PC-3 (cell line): Measurements from ENCODE around the gene ACTN1. TPM values are rescaled to one million over a fixed set of nuclear protein-coding genes. Genes with fewer than 3 reads are reported as not detected.
A peak's percentile ranks its signal among the peaks of the same experiment; 100 is the strongest.

ENCODE experiments used
- ATAC-seq: fragments of 200-7000 bp; cut with Tn5 transposase; 2 replicates; pipeline ENCODE4 v1.9.1; 2020; ENCODE audit warnings: mild to moderate bottlenecking, moderate library complexity
- BruUV-seq: library from RNA; stranded (reverse); fragments of 400-500 nt; replicated peaks from 2 replicates; lab custom pipeline; 2021; lab: Mats Ljungman, UMichigan
- CTCF ChIA-PET: fragments of 300-600 bp; sonication (Branson Sonifier 250); formaldehyde crosslinking; loops from one replicate; lab custom pipeline; 2022; ENCODE audit warnings: antibody characterized with exemption; lab: Charles Lee
- POLR2A ChIA-PET: fragments of 300-600 bp; sonication (Branson Sonifier 250); formaldehyde crosslinking; loops from one replicate; lab custom pipeline; 2022; ENCODE audit warnings: antibody characterized with exemption; ENCODE audit not compliant: unreplicated experiment; lab: Charles Lee
- DNase-seq: peaks from one replicate; pipeline ENCODE4 v3.0.0-alpha.2; 2015
- H2AFZ ChIP-seq: fragments of 300-600 bp; sonication (generic); 2 replicates; pipeline ENCODE4 v1.6.0; 2016; ENCODE audit warnings: antibody characterized with exemption, low read length
- H3F3A ChIP-seq: fragments of 300-600 bp; sonication (generic); one replicate; pipeline ENCODE4 v1.6.0; 2017; ENCODE audit warnings: antibody characterized with exemption, low read length, control low read depth, mild to moderate bottlenecking; ENCODE audit not compliant: unreplicated experiment
- H3K27ac ChIP-seq: fragments of 300-600 bp; sonication (generic); 2 replicates; pipeline ENCODE4 v1.5.1; 2016; ENCODE audit warnings: mild to moderate bottlenecking, low read length
- H3K27me3 ChIP-seq: fragments of 300-600 bp; sonication (generic); 2 replicates; pipeline ENCODE4 v1.6.1; 2016; ENCODE audit warnings: low read length, mixed read lengths
- H3K36me3 ChIP-seq: fragments of 300-600 bp; sonication (generic); 2 replicates; pipeline ENCODE4 v1.6.1; 2016; ENCODE audit warnings: low read depth, mixed run types, low read length, mixed read lengths
- H3K4me1 ChIP-seq: fragments of 300-600 bp; sonication (generic); 2 replicates; pipeline ENCODE4 v1.5.1; 2016; ENCODE audit warnings: low read length; ENCODE audit not compliant: insufficient read depth
- H3K4me2 ChIP-seq: fragments of 300-600 bp; sonication (generic); 2 replicates; pipeline ENCODE4 v1.6.0; 2016; ENCODE audit warnings: low read length
- H3K4me3 ChIP-seq: fragments of 300-600 bp; sonication (generic); 2 replicates; pipeline ENCODE4 v1.5.1; 2016; ENCODE audit warnings: mild to moderate bottlenecking, low read length, mixed read lengths
- H3K79me2 ChIP-seq: fragments of 300-600 bp; sonication (generic); 2 replicates; pipeline ENCODE4 v1.6.1; 2017; ENCODE audit warnings: low read length, mixed read lengths
- H3K9ac ChIP-seq: fragments of 300-600 bp; sonication (generic); 2 replicates; pipeline ENCODE4 v1.6.0; 2016; ENCODE audit warnings: mild to moderate bottlenecking, low read length
- H3K9me2 ChIP-seq: fragments of 300-600 bp; sonication (generic); replicated peaks from 2 replicates; pipeline ENCODE4 v1.6.1; 2016; ENCODE audit warnings: mixed run types, low read length, mixed read lengths
- H3K9me3 ChIP-seq: fragments of 300-600 bp; sonication (generic); 2 replicates; pipeline ENCODE4 v1.6.1; 2016; ENCODE audit warnings: low read length, mixed read lengths
- H4K20me1 ChIP-seq: fragments of 300-600 bp; sonication (generic); 2 replicates; pipeline ENCODE4 v1.6.1; 2016; ENCODE audit warnings: low read length, mixed read lengths
- EZH2 ChIP-seq: fragments of 300-600 bp; sonication (generic); IDR thresholded peaks from one replicate; pipeline ENCODE4 v1.6.1; 2017; ENCODE audit warnings: antibody characterized with exemption, mild to moderate bottlenecking, low read length; ENCODE audit not compliant: unreplicated experiment
- EZH2phosphoT487 ChIP-seq: fragments of 300-600 bp; sonication (generic); IDR thresholded peaks from 2 replicates; pipeline ENCODE4 v1.6.1; 2018; ENCODE audit warnings: mild to moderate bottlenecking, antibody characterized with exemption, low read length, borderline replicate concordance
- intact Hi-C: fragments of 100-400 bp; cut with micrococcal nuclease; formaldehyde crosslinking; loops from 2 replicates; pipeline ENCODE4 v1.9.0; 2023
- total RNA-seq: library from RNA; depleted of rRNA; stranded (reverse); fragments of >200 nt; gene quantifications from 2 replicates; pipeline ENCODE4 v1.2.3, GENCODE V29; 2014
- TF ChIP-seq, protein P1 (sequence below): fragments of 300-600 bp; sonication (generic); conservative IDR thresholded peaks from 2 replicates; pipeline ENCODE4 v1.5.1; 2017; ENCODE audit warnings: antibody characterized with exemption, low read depth, mild to moderate bottlenecking, low read length

ACTN1 gene
- total RNA-seq, 1 experiment from 2014 or later, result 303 TPM

DNA sequence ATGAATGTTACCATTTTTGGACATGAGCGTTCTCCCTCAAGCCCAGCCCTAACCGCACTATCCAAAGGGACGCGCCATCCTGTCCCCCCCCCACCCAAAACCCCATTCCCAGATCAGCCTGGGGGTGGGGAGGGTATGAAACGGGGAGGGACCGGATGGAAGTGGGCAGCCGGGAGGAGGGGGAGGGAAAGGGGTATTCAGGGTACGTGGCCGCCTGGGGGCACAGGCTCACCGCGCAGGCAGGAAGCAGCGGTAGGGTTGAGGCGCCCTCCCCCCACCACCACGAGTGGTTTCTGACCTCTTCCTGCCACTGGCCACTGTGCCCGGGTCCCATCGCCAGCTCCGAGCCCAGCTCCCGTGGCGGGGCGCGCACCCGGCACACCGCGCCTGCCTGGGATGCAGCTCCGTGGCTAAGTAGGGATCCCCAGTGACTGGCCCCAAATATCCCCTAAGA is 1.4 kb downstream of the ACTN1 start:
- ChIA-PET POLR2A (interaction anchor here (0.6 to 1.0 kb wide), 12 partner anchors 23 to 519 kb away, joined by 3 to 9 read pairs (median 5); no protein-coding TSS in a partner anchor), CTCF (interaction anchor here (0.6 to 1.1 kb wide), 4 partner anchors 26 to 152 kb away, joined by 3 to 7 read pairs (median 4); no protein-coding TSS in a partner anchor)
- peaks cover 46% of the 10 kb centered on the region for H4K20me1 ChIP-seq
- peak; percentile 40 for ATAC-seq
- H3F3A ChIP-seq, result no peaks in the 10 kb centered on the region
- no peaks in the 10 kb centered on the region for H3K9me3 ChIP-seq
- intact Hi-C loops, result loop anchor here (1.0 to 10.0 kb wide), 3 partner anchors 26 to 217 kb away; partner anchors contain the start of gene EXD2
- H3K9me2 ChIP-seq, result no peaks in the 10 kb centered on the region
- TF ChIP-seq, protein P1, sequence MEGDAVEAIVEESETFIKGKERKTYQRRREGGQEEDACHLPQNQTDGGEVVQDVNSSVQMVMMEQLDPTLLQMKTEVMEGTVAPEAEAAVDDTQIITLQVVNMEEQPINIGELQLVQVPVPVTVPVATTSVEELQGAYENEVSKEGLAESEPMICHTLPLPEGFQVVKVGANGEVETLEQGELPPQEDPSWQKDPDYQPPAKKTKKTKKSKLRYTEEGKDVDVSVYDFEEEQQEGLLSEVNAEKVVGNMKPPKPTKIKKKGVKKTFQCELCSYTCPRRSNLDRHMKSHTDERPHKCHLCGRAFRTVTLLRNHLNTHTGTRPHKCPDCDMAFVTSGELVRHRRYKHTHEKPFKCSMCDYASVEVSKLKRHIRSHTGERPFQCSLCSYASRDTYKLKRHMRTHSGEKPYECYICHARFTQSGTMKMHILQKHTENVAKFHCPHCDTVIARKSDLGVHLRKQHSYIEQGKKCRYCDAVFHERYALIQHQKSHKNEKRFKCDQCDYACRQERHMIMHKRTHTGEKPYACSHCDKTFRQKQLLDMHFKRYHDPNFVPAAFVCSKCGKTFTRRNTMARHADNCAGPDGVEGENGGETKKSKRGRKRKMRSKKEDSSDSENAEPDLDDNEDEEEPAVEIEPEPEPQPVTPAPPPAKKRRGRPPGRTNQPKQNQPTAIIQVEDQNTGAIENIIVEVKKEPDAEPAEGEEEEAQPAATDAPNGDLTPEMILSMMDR, result no peak
- TF ChIP-seq EZH2phosphoT487 (no peak), EZH2 (no peak)
- peaks cover 34% of the 10 kb centered on the region for H3K36me3 ChIP-seq
- peak; percentile 95 for DNase-seq
- peaks cover 40% of the 10 kb centered on the region for H3K4me1 ChIP-seq
- peak overlapping the region; percentile 90 for H3K4me2 ChIP-seq
- peak overlapping the region; percentile 98 for H3K9ac ChIP-seq
- H3K79me2 ChIP-seq, result peaks cover 67% of the 10 kb centered on the region
- H3K27ac ChIP-seq, result peak overlapping the region; percentile 96
- peak overlapping the region; percentile 39 for H2AFZ ChIP-seq
- no peaks in the 10 kb centered on the region for H3K27me3 ChIP-seq
- no TSS peak for BruUV-seq
- H3K4me3 ChIP-seq, result peak overlapping the region; percentile 98

DNA sequence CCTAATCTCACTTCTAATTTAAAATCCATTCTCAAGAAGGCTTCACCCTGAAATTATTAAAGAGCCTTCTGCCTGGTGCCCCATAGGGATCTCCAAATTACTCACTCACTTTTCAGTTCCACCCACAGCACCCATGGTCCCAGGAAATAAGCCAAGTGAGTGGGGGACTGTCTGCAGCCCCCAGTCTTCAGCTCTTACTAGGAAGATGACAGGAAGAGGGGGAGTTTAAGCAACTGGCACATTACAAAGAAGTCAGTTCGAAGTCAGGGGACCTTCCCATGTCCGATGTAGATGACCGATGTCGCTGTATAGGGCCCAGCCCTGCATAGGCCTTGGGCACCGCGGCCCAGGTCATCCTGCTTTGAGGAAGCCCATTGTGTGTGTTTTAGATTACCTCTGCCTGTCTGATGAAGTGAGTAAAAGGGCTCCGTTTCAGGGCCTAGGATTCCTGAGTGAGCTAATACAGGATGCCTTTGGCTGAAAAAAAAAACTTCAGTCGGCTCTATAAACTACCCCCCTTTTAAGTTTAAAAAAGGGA is 1.9 kb downstream of the ACTN1 start:
- no peak overlapping the region; the same call in 1 of the 2 replicates for H2AFZ ChIP-seq

More for the DNA sequence above, 1.9 kb downstream of the ACTN1 start:
- no peaks in the 10 kb centered on the region for H3F3A ChIP-seq
- H3K79me2 ChIP-seq, result peaks cover 72% of the 10 kb centered on the region
- H3K27ac ChIP-seq, result peak overlapping the region; percentile 96
- peaks cover 50% of the 10 kb centered on the region for H4K20me1 ChIP-seq
- peak overlapping the region; percentile 98 for H3K4me3 ChIP-seq
- H3K9ac ChIP-seq, result peak overlapping the region; percentile 98
- ChIA-PET POLR2A (interaction anchor here (0.6 to 1.0 kb wide), 14 partner anchors 22 to 518 kb away, joined by 3 to 9 read pairs (median 5); no protein-coding TSS in a partner anchor), CTCF (interaction anchor here (0.6 to 1.1 kb wide), 3 partner anchors 83 to 152 kb away, joined by 3 to 7 read pairs (median 4); no protein-coding TSS in a partner anchor)
- peaks cover 39% of the 10 kb centered on the region for H3K36me3 ChIP-seq
- H3K4me2 ChIP-seq, result peak overlapping the region; percentile 90
- no peak for DNase-seq
- no peaks in the 10 kb centered on the region for H3K9me3 ChIP-seq
- TF ChIP-seq, protein P1, result no peak
- TF ChIP-seq EZH2, result no peak
- TF ChIP-seq EZH2phosphoT487, result no peak
- no peaks in the 10 kb centered on the region for H3K27me3 ChIP-seq
- peak; percentile 5 for ATAC-seq
- TSS peak; percentile 62 for BruUV-seq
- intact Hi-C loops, result loop anchor here (1.0 to 10.0 kb wide), 3 partner anchors 26 to 218 kb away; partner anchors contain the start of gene EXD2
- H3K4me1 ChIP-seq, result peaks cover 40% of the 10 kb centered on the region
- no peaks in the 10 kb centered on the region for H3K9me2 ChIP-seq
